Heart right ventricle (tissue), 16 donors: ENCODE results near the gene CD2AP. TPM values are rescaled to one million over a fixed set of nuclear protein-coding genes. Genes with fewer than 3 reads are reported as not detected.

Source experiments
- ATAC-seq, 8 donors: fragments of 200-7000 bp; cut with Tn5 transposase; one replicate each; pipeline ENCODE4 v1.9.1; 2020; ENCODE audit warnings: mild to moderate bottlenecking in 8 of 8, moderate library complexity in 8 of 8, moderate number of reproducible peaks in 1 of 8
- DNase-seq, 2 donors: peaks; one replicate each; pipeline ENCODE4 v3.0.0-alpha.2; 2020
- H3K27ac ChIP-seq, 10 donors: fragments of 200-600 bp; sonication (generic) in 2 of 10; one replicate each; pipeline versions ENCODE4 v1.5.0 to v1.8.0; 2020 to 2022; ENCODE audit warnings: mild to moderate bottlenecking in 3 of 10
- H3K27me3 ChIP-seq, 7 donors: fragments of 200-600 bp; one replicate each; pipeline ENCODE4 v1.8.0; 2021 to 2022; ENCODE audit warnings: mild to moderate bottlenecking in 2 of 7
- H3K36me3 ChIP-seq, 9 donors: fragments of 200-600 bp; sonication (generic) in 1 of 9; one replicate each; pipeline versions ENCODE4 v1.5.0 to v1.8.0; 2020 to 2022; ENCODE audit warnings: mild to moderate bottlenecking in 2 of 9
- H3K4me1 ChIP-seq, 9 donors: fragments of 200-600 bp; sonication (generic) in 1 of 9; one replicate each; pipeline versions ENCODE4 v1.5.0 to v1.8.0; 2020 to 2022; ENCODE audit warnings: mild to moderate bottlenecking in 4 of 9
- H3K4me3 ChIP-seq, 10 donors: fragments of 200-600 bp; sonication (generic) in 2 of 10; one replicate each; pipeline versions ENCODE4 v1.5.0 to v1.8.0; 2020 to 2022; ENCODE audit warnings: mild to moderate bottlenecking in 7 of 10, moderate library complexity in 2 of 10
- H3K9me3 ChIP-seq, 11 donors: fragments of 200-600 bp in 10 of 11; sonication (generic) in 2 of 11; one replicate each; pipeline versions ENCODE4 v1.5.0 to v1.8.0; 2013 to 2022; ENCODE audit warnings: mild to moderate bottlenecking in 2 of 11, control low read depth in 1 of 11, moderate library complexity in 1 of 11
- CTCF ChIP-seq, 9 donors: fragments of 200-600 bp; sonication (generic) in 2 of 9; IDR thresholded peaks; one replicate each; pipeline versions ENCODE4 v1.5.0 to v1.8.0; 2021 to 2022; ENCODE audit warnings: antibody characterized with exemption in 9 of 9, mild to moderate bottlenecking in 5 of 9, moderate library complexity in 1 of 9
- WGBS, 2 donors: extraction: QIAGEN DNeasy Blood & Tissue Kit; methylation state at CpG; one replicate each; pipeline ENCODE4 v1.1.7; 2013; ENCODE audit warnings: inconsistent platforms in 1 of 2; 5-methylcytosine and 5-hydroxymethylcytosine counted together
- intact Hi-C, 10 donors: fragments of 100-400 bp; cut with DNase I; formaldehyde crosslinking; loops; one replicate each; pipeline versions ENCODE4 v1.11.1 to v1.14.2; 2022
- polyA plus RNA-seq, 2 donors: library from polyadenylated mRNA; stranded (reverse); fragments of 200-250 nt; gene quantifications; one replicate each; pipeline ENCODE4 v1.2.3, GENCODE V29; 2013
- total RNA-seq, 10 donors: library from RNA; stranded (reverse); fragmentation: NEBNext Ultra II Directional in 3 of 10; extraction: Animal tissue kit (Norgen Biotek cat#: 25700) in 3 of 10; gene quantifications; one replicate each; pipeline versions ENCODE4 v1.2.1 to v1.2.4, GENCODE V29; 2021 to 2023
- donor health status: Arrhythmogenic right ventricular cardiomyopathy.
- donor health status: ischemic (EF 13 %, LVEDD 7.1; RV severe dilation, severe dysfunction).
- donor health status: healthy with polysubstance abuse.
- donor health status: DM: no; HTN: yes; CAD: no.
- donor health status: DM: no; HTN: no; CAD: no.
- donor health status: ischemic (EF 25% LVEDD 6.9; RV normal size, moderate dysfunction).
- donor health status: ischemic (EF 25% LVEDD 5.7; RV mildly dilated, moderate dysfunction).
- donor health status: healthy.
- donor health status: DM: yes; HTN: yes; CAD: no.
- donor health status: Ischemic cardiomyopathy.
- donor health status: ischemic (EF 35%, LVEDD 5.7; RV mildly dilated, moderate dysfunction).
- donor health status: nonischemic (EF 11% LVEDD 7.7; RV severe dilation, severe dysfunction).
- donor health status: DM: yes; HTN: yes; CAD: no.
- donor health status: PGD.
- donor health status: ischemic (EF 29% LVEDD 5.4; RV normal size, mild dysfunction).
- donor health status: nonischemic (EF 23%, LVEDD 6.1; RV moderate dilation, normal function).

Gene CD2AP
- total and polyA plus RNA-seq, 12 donors = 5.8 to 15.6 (median 10.8) TPM

DNA sequence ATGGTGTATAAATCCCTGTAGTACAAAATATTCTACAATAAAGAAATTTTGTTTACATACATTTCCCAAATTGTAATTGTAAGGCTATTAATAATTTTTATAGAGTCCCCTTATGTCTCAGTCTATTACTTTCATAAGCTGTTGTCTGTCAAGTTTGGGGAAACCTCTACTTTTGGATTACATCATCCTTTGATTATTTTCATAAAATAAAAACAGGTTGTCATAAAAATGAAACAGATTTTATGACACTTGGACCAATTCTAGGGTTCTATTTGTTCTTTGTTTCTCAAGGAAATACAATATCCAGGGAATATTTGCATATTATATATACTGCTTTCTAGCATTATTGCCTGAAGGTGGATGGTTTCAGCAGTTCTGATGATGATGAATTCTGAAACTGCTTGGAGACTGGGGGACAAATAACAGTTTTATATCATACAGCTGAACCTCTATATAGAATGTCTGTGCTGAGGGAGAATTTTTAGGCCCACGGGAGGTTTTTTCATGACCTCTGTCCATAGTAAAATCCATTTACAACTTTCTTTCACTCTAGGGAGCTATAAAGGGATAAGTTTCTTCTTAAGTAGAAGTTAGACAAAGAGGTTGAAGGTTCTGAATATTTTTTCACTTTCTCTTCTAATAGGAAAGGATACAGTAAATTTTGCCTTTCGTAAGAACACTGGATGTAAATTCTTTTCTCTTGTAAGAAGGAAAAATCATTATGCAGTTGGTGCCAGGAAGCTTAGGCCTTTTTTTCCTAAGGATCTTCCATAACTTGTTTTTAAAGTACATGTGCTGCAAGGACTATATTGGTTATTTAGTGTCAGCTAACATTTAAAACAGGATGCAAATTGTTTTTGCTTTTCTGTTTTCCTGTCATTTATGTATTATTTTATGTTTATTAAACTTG lies 58.0 kb downstream of the CD2AP start:
- H3K27ac ChIP-seq = peak overlapping the region in 3 of 10 donors; percentile 6 to 64 (median 23)
- H3K9me3 ChIP-seq = no peaks in the 10 kb centered on the region
- H3K36me3 ChIP-seq = peaks cover 0 to 26% (median 3%) of the 10 kb centered on the region in 9 donors
- intact Hi-C loops = no loop called here
- WGBS, 2 donors = 51 to 56% methylated on average over 2 of the region's 2 CpGs
- TF ChIP-seq CTCF (IDR thresholded peaks at IDR 0.05) = no peak
- no peak overlapping the region for H3K4me3 ChIP-seq
- peaks cover 0 to 18% (median 15%) of the 10 kb centered on the region in 9 donors for H3K4me1 ChIP-seq
- H3K27me3 ChIP-seq = no peaks in the 10 kb centered on the region
- ATAC-seq = no peak
- no peak for DNase-seq

GRCh38 chr6:47536816-47537401 lies 59.3 kb downstream of the CD2AP start:
- intact Hi-C loops = no loop called here
- Histone ChIP-seq H3K9me3 (no peaks in the 10 kb centered on the region), H3K27me3 (no peaks in the 10 kb centered on the region), H3K4me1 (peaks cover 0 to 18% (median 15%) of the 10 kb centered on the region in 9 donors), H3K4me3 (no peak overlapping the region), H3K36me3 (peaks cover 0 to 26% (median 3%) of the 10 kb centered on the region in 9 donors), H3K27ac (peak overlapping the region in 1 of 10 donors; percentile 64)
- no peak for DNase-seq
- WGBS, 2 donors = 94 to 98% methylated on average over 4 of the region's 4 CpGs
- ATAC-seq = no peak
- no peak for TF ChIP-seq CTCF (IDR thresholded peaks at IDR 0.05)

DNA sequence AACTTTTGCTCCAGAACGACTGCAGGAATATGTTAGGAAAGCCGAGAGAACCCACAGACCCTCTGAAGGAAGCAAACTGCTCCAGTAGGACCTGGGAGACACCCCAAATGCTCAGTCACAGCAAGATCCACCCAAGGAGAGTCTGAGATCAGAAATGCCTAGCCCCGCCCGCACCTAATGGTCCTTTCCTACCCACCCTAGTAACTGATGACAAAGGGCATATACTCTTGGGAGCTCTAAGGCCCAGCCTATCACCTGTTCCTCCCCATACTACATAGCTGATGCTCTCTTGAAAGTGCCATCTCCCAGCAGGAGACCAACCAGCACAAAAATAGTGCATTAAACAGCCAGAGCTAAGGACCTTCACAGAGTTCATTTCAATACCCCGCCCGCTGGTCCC lies 67.6 kb downstream of the CD2AP start:
- Histone ChIP-seq H3K9me3 (peaks cover 0 to 4% (median 0%) of the 10 kb centered on the region in 11 donors), H3K36me3 (peaks cover 0 to 34% (median 16%) of the 10 kb centered on the region in 9 donors), H3K27me3 (no peaks in the 10 kb centered on the region), H3K4me3 (no peak overlapping the region), H3K4me1 (no peaks in the 10 kb centered on the region), H3K27ac (no peak overlapping the region)
- DNase-seq = no peak
- TF ChIP-seq CTCF (IDR thresholded peaks at IDR 0.05) = no peak
- intact Hi-C loops = no loop called here
- WGBS, 2 donors = 96 to 97% methylated on average over 6 of the region's 6 CpGs
- no peak for ATAC-seq

- DNase-seq (no peak), ATAC-seq (no peak)
- 95 to 97% methylated on average over 4 of the region's 4 CpGs for WGBS, 2 donors
- H3K36me3 ChIP-seq = peaks cover 0 to 22% (median 0%) of the 10 kb centered on the region in 9 donors
- H3K27ac ChIP-seq = no peak overlapping the region
- peaks cover 0 to 5% (median 0%) of the 10 kb centered on the region in 11 donors for H3K9me3 ChIP-seq
- intact Hi-C loops = no loop called here
- no peak overlapping the region for H3K4me3 ChIP-seq
- H3K4me1 ChIP-seq = no peaks in the 10 kb centered on the region
- H3K27me3 ChIP-seq = no peaks in the 10 kb centered on the region
- no peak for TF ChIP-seq CTCF (IDR thresholded peaks at IDR 0.05)
Measured at GRCh38 chr6:47551670-47552069, 74.1 kb downstream of the CD2AP start.
